HG03378 (cell line): ENCODE data around the gene ABCD3.
"Not testable (repeated sequence)": the region's sequence is repeated elsewhere in the genome, so short reads cannot be mapped to it uniquely, and the experiment has no call there.

Source experiments
- ATAC-seq: cut with Tn5 transposase; IDR thresholded peaks from one replicate; pipeline ENCODE4 v1.9.1; 2021; ENCODE audit warnings: mild to moderate bottlenecking, moderate library complexity; ENCODE audit not compliant: unreplicated experiment

Gene ABCD3

GRCh38 chr1:94417978-94418663, at the start of gene ABCD3:
ABCD3 (plus strand) TSS chr1:94418389; CDS start chr1:94418479, 90 bp downstream.
- peak; percentile 88 for ATAC-seq

DNA sequence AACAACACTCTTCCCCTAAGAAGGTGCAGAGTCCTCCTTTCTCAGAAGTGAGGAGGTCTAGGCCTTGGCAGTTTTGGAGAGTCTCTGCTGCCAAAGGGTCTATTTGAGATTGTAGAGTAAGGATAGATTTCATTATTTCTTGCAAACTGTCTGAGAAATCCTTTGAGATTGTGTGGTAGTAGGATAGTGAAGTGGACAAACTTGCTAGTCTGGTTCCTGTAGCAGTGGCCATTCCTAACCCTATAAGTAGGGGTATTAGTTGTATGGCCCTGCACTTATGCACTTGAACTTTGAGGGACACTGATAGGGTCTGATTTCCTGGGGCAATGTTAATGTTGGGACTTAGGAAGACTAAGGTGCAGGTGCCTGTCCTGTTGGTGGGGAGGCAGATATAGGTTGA, 45.4 kb upstream of the ABCD3 start:
- ATAC-seq: not testable (repeated sequence)

DNA sequence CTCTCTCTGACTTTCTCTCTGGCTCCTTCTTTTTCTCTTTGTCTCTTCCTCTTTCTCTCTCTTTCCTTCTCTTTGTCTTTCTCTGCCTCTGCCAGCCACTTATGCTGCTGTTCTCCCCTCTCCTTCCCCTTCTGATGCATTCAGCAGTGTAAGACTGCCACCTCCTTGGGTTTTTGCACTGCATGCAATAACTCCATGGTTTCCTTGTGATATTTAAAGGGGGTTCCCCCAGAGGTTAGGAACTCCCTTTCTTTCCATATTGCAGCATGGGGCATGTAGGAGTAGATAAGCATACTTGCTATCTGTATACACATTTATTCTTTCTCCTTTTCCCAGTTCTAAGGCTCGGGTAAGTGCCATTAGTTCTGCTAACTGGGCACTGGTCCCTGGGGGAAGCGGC, 44.9 kb upstream of the ABCD3 start:
- not testable (repeated sequence) for ATAC-seq

GRCh38 chr1:94375666-94376065, 42.5 kb upstream of the ABCD3 start:
- ATAC-seq: not testable (repeated sequence)

DNA sequence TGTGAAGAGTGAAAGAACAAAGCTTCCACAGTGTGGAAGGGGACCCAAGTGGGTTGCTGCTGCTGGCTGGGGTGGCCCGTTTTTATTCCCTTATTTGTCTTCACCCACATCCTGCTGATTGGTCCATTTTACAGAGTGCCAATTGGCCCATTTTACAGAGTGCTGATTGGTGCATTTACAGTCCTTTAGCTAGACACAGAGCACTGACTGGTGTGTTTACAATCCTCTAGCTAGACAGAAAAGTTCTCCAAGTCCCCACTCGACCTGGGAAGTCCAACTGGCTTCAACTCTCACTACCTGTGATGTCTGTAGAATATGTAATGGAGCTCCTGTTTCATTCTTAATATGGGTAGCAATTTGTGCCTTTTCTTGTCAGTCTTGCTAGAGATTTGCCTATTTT, 39.7 kb upstream of the ABCD3 start:
- not testable (repeated sequence) for ATAC-seq

DNA sequence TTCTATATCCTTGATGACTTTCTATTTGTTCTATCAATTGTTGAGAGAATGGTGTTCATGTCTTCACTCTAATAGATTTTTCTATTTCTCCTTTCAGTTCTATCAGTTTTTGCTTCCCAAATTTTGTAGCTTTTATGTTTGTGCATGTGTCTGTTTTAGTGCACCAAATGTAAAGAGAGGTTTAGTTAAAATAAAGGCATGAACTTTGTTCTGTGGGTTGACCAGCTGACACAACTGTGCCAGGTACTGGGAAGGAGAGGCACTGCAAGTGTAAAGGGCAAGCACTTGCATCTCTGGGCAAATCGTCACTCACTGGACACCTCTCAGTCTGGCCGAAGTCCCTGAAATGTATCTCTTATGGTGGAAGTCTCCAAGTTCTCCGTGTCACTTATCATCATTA, 38.6 kb upstream of the ABCD3 start:
- ATAC-seq: no peak

DNA sequence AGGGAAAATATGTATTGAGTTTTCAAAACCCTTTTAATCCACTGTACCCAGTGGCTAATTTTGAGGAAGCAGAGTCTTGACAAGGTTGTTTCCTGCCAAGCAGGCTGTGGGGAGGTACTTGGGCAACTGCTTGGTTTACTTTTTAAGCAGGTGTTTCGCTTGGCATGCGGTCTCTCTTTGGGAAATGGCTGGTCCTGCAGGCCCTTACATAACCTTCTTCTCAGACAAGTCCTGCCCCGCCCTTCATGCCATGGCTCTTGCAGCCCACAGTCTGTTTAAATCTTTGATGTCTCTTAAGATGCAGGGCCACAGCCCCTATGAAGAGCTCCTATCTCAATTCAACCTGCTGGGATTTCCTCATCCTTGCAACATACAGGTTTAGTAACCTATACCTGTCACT, 36.0 kb upstream of the ABCD3 start:
- no peak for ATAC-seq

- ATAC-seq: no peak
These were observed 34.2 kb upstream of the ABCD3 start for GRCh38 chr1:94383966-94384408.

DNA sequence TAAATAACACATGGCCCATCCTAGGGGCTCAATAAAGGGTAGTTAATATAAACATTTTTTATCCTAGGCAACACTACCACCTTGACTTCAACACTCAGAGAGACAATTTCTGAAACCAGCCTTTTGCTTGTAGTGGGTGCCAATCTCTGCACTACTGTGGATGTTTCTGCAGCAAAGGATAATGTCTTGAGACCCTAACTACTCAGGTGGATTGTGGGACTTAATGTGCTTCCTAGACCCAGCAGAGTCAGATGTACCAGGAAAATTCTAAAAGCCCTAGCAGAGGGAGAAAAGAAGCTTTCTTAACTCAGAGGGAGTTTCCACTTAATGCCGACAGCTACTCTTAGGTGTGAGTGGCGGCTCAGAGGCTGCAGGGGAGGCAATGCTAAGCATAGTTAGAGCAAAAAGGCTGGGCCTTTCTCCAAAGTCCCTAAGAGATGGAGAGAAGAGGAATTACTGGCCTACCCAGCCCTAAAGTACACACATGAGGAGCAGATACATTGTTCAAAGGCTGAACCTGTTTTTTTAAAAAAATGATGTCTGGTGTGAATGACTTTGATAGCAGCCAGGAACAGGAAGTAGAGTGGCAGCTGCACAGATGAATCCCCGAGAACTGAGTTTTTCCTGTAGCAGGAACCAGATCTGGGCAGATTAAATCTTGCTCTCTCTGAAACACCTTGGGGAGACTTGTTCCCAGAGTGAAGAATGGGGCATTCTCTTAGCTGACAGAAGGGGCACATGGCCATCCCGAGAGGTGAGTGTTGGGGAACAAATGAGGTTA, 33.5 kb upstream of the ABCD3 start:
- no peak for ATAC-seq

GRCh38 chr1:94385308-94385929, 32.8 kb upstream of the ABCD3 start:
- ATAC-seq: no peak

GRCh38 chr1:94389298-94389697, 28.9 kb upstream of the ABCD3 start:
- no peak for ATAC-seq

DNA sequence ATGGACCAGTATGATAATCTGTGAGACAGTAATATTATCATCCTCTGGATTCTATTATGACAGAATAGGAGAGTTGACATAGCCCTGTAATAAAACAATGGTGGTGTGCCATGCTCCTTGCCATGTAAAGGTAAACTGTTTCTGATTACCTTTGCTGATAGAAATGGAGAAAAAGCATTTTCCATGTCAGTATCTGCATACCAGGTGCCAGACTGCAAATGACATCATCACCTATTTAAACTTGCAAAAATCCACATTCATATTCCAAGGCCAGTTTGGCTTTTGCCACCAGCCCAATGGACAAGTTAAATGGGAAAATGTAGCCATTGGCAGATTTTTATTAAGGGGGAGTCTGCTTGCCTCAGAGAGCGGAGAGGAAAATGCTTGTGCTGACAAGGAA, 23.9 kb upstream of the ABCD3 start:
- no peak for ATAC-seq

DNA sequence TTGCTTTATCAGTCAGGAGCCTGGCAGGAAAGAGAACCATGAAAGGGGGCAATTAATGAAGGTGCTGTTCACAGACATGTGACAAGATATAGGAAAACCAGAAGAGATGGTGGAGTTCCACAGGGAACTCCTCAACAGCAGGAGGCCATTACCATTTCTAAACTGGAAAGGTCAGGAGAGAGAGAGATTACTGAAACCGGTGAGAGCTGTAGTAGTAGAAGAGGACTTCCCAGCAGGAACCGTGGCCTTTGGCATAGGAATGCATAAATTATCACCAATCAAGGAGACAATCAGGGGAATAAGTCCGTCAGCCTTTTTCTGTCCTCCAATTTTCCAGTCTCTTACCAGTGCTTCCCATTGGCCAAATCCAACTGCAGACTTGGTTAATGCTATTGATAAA, 23.0 kb upstream of the ABCD3 start:
- no peak for ATAC-seq

DNA sequence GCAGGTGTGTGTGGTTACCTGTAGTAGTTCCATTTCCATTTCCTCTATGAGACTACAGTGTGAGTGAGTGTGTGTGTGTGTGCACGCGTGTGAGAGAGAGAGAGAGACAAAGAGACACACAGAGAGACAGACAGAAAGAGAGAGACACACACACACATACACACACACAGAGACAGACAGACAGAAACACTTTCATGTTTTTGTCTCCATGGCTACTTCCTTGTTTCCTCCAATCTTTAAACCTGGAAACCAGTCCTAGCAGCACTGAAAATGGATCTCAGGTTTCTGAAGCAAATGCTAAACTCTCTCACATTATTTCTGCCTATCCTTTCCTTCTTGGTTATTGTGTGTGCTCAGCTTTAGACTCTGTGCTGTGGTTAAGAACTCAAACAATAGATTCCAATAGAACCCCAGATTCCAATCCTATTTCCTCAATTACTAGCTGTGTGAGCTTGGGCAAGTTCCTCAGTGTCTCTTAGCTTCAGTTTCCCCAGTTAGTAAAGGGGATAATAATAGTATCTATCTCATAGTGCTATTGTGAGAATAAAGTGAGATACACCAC, 22.4 kb upstream of the ABCD3 start:
- ATAC-seq: no peak

- ATAC-seq: no peak
These were observed 21.7 kb upstream of the ABCD3 start for GRCh38 chr1:94396356-94397010.

DNA sequence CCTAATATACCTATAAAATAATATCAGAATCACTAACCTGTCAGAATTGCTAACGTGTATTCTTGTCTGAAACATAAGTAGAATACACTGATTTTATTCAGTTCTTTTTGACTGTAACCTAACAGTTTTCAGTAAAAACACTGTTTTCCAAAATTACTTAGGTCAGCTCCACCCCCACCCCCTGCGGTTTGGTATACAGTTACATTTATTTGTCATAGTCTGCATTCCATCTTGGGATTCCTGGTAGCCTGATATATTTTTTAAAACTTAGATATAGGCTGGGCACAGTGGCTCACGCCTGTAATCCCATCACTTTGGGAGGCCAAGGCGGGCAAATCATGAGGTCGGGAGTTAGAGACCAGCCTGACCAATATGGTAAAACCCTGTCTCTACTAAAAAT, 19.8 kb upstream of the ABCD3 start:
- no peak for ATAC-seq

DNA sequence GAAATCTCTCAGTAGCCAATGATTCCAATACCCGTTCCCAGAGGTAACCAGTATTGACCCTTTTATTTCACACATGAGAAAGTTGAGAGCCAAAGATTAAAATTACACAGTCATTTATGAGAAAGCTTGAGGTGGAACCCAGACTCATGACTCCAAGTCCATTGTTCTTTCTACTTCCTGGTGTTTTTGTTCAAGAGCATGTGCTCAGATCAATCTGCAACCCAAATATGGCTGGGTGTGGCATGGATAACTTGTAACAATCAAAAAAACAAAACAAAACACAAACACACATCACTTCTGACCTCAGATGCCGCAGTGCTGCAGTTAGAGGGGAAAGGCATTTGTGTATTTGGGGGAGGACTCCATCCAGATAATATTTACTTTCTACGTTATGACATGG, 18.7 kb upstream of the ABCD3 start:
- no peak for ATAC-seq

GRCh38 chr1:94401206-94401605, 17.0 kb upstream of the ABCD3 start:
- no peak for ATAC-seq

GRCh38 chr1:94406446-94406845, 11.7 kb upstream of the ABCD3 start:
- ATAC-seq: no peak

GRCh38 chr1:94408104-94408830, 9.9 kb upstream of the ABCD3 start:
- no peak for ATAC-seq
